ENCODE measurements around the gene EID1. TPM values are rescaled to one million over a fixed set of nuclear protein-coding genes. Genes with fewer than 3 reads are reported as not detected.

The EID1 gene
- total and polyA plus RNA-seq, 9 donors: 151 to 256 (median 219) TPM

DNA sequence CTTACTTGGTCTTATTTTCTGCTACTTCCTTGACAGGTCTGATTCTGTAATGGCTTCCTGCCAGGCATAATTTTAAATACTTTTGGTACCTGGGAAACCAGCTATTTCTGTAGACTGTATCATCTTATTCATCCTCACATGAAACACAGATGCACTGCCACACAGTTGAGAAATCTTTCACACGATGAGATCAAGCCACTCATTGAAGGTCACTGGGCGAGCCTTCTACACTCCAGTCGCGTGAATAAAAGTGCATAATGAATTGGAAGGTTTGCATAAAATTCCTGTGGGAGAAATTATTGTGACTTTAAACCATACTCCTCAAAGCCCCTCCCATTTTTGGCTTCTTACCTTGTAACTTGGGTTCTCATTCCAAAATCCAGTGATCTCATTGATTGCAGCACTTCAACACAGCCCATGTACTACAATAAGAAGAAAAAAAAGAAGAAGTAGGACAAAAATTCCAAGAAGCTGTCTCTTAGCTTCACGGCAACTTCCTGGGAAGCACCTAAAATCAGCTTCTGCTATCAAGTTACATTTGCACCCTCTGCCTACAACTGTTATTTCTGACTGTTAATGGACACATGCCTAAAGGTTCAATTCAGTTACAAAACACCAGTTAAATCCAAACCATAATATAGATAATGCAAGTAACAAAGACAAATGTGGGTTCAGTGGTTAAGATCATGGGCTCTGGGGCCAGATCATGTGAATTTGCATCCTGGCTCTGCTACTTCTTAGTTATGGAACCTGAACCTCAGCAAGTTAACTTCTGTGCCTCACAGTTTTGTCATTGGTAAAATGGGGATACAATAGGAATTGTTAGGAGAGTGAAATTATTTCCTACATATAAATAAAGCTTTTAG, 46.8 kb downstream of the EID1 start:
- H3K27ac ChIP-seq: no peak overlapping the region
- H3K4me1 ChIP-seq (ENCODE audit: insufficient read depth): no peaks in the 10 kb centered on the region
- intact Hi-C loops (cut with DNase I): no loop called here
- H3K4me3 ChIP-seq: no peak overlapping the region
- H3K9me3 ChIP-seq: no peaks in the 10 kb centered on the region
- H3K27me3 ChIP-seq: no peaks in the 10 kb centered on the region
- TF ChIP-seq POLR2A (IDR thresholded peaks at IDR 0.05): no peak
- TF ChIP-seq, protein P1, sequence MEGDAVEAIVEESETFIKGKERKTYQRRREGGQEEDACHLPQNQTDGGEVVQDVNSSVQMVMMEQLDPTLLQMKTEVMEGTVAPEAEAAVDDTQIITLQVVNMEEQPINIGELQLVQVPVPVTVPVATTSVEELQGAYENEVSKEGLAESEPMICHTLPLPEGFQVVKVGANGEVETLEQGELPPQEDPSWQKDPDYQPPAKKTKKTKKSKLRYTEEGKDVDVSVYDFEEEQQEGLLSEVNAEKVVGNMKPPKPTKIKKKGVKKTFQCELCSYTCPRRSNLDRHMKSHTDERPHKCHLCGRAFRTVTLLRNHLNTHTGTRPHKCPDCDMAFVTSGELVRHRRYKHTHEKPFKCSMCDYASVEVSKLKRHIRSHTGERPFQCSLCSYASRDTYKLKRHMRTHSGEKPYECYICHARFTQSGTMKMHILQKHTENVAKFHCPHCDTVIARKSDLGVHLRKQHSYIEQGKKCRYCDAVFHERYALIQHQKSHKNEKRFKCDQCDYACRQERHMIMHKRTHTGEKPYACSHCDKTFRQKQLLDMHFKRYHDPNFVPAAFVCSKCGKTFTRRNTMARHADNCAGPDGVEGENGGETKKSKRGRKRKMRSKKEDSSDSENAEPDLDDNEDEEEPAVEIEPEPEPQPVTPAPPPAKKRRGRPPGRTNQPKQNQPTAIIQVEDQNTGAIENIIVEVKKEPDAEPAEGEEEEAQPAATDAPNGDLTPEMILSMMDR (IDR thresholded peaks at IDR 0.05): no peak
- no peak for TF ChIP-seq EP300 (IDR thresholded peaks at IDR 0.05)
- 65 to 73% (median 72%) methylated on average over 5 of the region's 5 CpGs for WGBS, 3 donors
- H3K36me3 ChIP-seq: no peaks in the 10 kb centered on the region
- no peak for DNase-seq

DNA sequence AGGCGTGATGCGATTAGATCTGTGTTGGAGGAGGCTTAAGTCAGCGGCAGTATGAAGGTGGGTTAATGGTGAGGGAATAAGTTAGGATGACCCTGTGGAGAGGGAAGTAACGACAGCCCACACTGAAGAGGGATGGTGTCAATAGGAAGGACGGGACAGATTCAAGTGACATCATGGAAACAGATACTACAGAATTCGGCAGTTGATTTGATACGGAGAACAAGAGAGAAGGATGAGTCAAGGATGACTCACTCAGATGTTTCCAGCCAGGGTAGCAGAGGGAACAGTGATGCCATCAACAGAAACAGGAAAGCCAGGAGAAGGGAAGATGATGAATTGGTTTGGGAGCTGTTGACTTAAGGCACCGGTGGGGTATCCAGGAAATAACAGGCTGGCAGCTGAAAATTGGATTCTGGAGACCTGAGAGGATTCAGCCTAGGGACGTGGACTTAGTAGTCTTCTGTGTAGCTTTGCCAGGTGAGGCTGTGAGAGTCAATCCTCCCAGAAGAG, 47.8 kb downstream of the EID1 start:
- intact Hi-C loops (cut with DNase I): no loop called here
- H3K4me1 ChIP-seq (ENCODE audit: insufficient read depth): no peaks in the 10 kb centered on the region
- TF ChIP-seq POLR2A (IDR thresholded peaks at IDR 0.05) (no peak), EP300 (IDR thresholded peaks at IDR 0.05) (no peak)
- TF ChIP-seq, protein P1 (IDR thresholded peaks at IDR 0.05): no peak
- no peaks in the 10 kb centered on the region for H3K9me3 ChIP-seq
- WGBS, 3 donors: 63 to 67% (median 66%) methylated on average over 9 of the region's 9 CpGs
- H3K27ac ChIP-seq: no peak overlapping the region
- no peaks in the 10 kb centered on the region for H3K27me3 ChIP-seq
- no peak overlapping the region for H3K4me3 ChIP-seq
- DNase-seq: no peak
- no peaks in the 10 kb centered on the region for H3K36me3 ChIP-seq

DNA sequence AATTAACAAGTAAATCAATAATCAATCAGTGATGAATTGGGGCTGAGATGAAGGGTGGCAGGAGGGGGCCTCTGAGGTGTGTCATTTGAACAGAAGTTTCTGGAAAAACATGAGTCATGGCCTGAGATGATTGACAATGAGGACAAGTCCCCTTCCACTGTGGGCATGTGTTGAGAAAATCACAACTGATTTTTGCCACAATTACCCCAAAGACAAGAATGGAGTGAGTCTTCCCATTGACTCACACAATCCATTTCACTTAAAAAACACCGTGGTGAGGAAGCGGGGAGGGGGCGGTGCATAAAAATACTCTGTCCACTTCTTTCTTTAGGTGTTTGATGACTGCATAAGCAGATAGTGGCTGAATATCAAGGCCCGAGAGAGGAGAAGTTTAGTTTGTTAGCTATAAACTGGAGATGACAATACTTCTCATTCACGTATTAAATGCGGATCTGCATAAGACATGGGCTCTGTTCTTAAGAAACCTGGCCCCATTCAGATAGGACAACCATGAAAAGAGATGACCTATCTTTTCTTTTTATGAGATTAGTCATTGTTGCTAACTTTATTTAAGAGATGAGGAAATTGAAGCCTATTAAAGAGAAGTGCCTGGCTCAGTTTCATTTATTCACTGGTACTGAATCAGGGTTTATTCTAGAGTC, 51.1 kb downstream of the EID1 start:
- 91% methylated on average over 6 of the region's 6 CpGs for WGBS, 3 donors
- no peaks in the 10 kb centered on the region for H3K36me3 ChIP-seq
- intact Hi-C loops (cut with DNase I): no loop called here
- no peak for DNase-seq
- H3K4me1 ChIP-seq (ENCODE audit: insufficient read depth): no peaks in the 10 kb centered on the region
- H3K27ac ChIP-seq: no peak overlapping the region
- H3K4me3 ChIP-seq: no peak overlapping the region
- H3K9me3 ChIP-seq: no peaks in the 10 kb centered on the region
- H3K27me3 ChIP-seq: no peaks in the 10 kb centered on the region
- TF ChIP-seq, protein P1 (IDR thresholded peaks at IDR 0.05): no peak
- TF ChIP-seq EP300 (IDR thresholded peaks at IDR 0.05): no peak
- TF ChIP-seq POLR2A (IDR thresholded peaks at IDR 0.05): no peak

DNA sequence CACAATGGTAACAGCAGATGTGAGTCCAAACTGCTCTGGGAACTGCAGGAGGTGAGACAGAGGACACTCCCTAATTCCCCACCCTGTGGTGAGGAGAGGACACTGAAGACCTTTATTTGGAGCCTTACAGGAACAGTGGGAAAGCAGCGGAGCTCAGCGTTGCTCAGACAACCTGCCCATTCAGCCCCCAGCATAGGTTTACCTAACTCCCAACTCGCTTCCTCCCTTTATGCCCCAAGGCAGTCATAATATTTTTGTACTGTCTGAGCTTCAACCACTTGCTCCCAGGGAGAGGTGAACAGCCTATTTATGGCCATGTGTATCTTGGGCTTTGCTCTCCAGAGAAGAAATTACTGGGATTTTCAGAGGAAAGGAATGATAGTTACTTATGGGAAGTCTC, 51.7 kb downstream of the EID1 start:
- Histone ChIP-seq H3K27ac (no peak overlapping the region), H3K9me3 (no peaks in the 10 kb centered on the region), H3K36me3 (no peaks in the 10 kb centered on the region), H3K4me3 (no peak overlapping the region), H3K4me1 (ENCODE audit: insufficient read depth) (no peaks in the 10 kb centered on the region), H3K27me3 (no peaks in the 10 kb centered on the region)
- TF ChIP-seq EP300 (IDR thresholded peaks at IDR 0.05) (no peak), POLR2A (IDR thresholded peaks at IDR 0.05) (no peak)
- TF ChIP-seq, protein P1 (IDR thresholded peaks at IDR 0.05): no peak
- no peak for DNase-seq
- 77 to 80% (median 79%) methylated on average over 3 of the region's 3 CpGs for WGBS, 3 donors
- intact Hi-C loops (cut with DNase I): no loop called here

Other genes with a start within 250 kb of the EID1 start
- 100 to 1,000 TPM in 3 of 7 donors, 10 to 100 TPM in 4; 62.5 to 143 (median 97.4) TPM for gene FBN1, start 232.4 kb upstream of the EID1 start, total RNA-seq
- 100 to 1,000 TPM in 1 of 2 donors, 10 to 100 TPM in 1; 82.2 to 159 TPM for gene FBN1, start 232.4 kb upstream of the EID1 start, polyA plus RNA-seq
- 1 to 10 TPM; 1.7 to 3.7 (median 2.5) TPM for gene CEP152, start 67.1 kb upstream of the EID1 start, total RNA-seq
- 1 to 10 TPM; 1.4 to 1.8 TPM for gene CEP152, start 67.1 kb upstream of the EID1 start, polyA plus RNA-seq
- under 1 TPM; 0.10 to 0.79 (median 0.33) TPM for gene SHC4, start 85.8 kb downstream of the EID1 start, total RNA-seq
- gene SHC4, start 85.8 kb downstream of the EID1 start, polyA plus RNA-seq: 1 to 10 TPM in 1 of 2 donors, under 1 TPM in 1; 0.38 to 1.8 TPM
- gene SECISBP2L, start 168.3 kb downstream of the EID1 start, total RNA-seq: 10 to 100 TPM; 28.7 to 47.0 (median 40.7) TPM
- gene SECISBP2L, start 168.3 kb downstream of the EID1 start, polyA plus RNA-seq: 10 to 100 TPM; 13.1 to 26.8 TPM